ENCODE measurements around the gene ADAM12. TPM values are rescaled to one million over a fixed set of nuclear protein-coding genes. Genes with fewer than 3 reads are reported as not detected.

Gene ADAM12
- total RNA-seq, 1 donor from 2014 or later = 100 TPM

DNA sequence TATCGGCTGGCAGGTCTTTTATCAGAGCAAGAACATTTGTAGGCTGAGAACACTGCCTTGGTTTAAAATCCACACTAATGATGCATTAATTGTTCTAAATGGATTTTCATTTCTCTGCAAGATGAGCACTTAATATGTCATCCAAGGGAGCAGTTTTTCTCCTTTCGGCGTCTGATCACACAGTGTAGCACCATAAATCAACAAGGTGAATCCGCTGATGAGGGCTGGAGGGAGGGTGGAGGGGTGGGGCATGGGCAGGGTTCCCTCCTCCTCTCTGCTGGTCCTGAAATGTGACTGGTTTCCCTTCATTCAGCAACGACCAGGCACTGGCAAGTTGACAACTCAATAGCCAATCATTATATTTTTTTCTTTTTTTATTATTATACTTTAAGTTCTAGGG, 45.6 kb downstream of the ADAM12 start:
- Mint-ChIP-seq H3K4me3 (ENCODE audit: unreplicated experiment) (no peak overlapping the region), H3K27ac (ENCODE audit: unreplicated experiment) (no peak overlapping the region), H3K27me3 (ENCODE audit: low read depth, unreplicated experiment) (no peaks in the 10 kb centered on the region), H3K9me3 (ENCODE audit: unreplicated experiment) (peaks cover 11% of the 10 kb centered on the region), H3K4me1 (ENCODE audit: low read depth, unreplicated experiment) (peaks cover 1% of the 10 kb centered on the region), H3K36me3 (ENCODE audit: low read depth, unreplicated experiment) (peaks cover 27% of the 10 kb centered on the region)
- Histone ChIP-seq H3K4me3 (ENCODE audit: insufficient read depth, low read depth, low read length) (no peak overlapping the region), H3K27ac (ENCODE audit: low read depth, low read length) (no peak overlapping the region), H4K20me1 (ENCODE audit: insufficient read depth, low read length) (peaks cover 41% of the 10 kb centered on the region), H2AFZ (ENCODE audit: low read depth, low read length) (no peak overlapping the region), H3K4me1 (ENCODE audit: insufficient read depth, low read length) (no peaks in the 10 kb centered on the region), H3K4me2 (ENCODE audit: low read length) (no peak overlapping the region), H3K9me3 (ENCODE audit: insufficient read depth, low read depth, low read length) (no peaks in the 10 kb centered on the region), H3K79me2 (ENCODE audit: insufficient read depth, low read length) (peaks cover 45% of the 10 kb centered on the region), H3K36me3 (ENCODE audit: insufficient read depth, low read length) (no peaks in the 10 kb centered on the region), H3K27me3 (ENCODE audit: insufficient read depth, low read length) (no peaks in the 10 kb centered on the region), H3K9ac (ENCODE audit: low read length) (no peak overlapping the region)
- FAIRE-seq = no peak
- DNase-seq (ENCODE audit: low read depth) = no peak
- TF ChIP-seq, protein P1, sequence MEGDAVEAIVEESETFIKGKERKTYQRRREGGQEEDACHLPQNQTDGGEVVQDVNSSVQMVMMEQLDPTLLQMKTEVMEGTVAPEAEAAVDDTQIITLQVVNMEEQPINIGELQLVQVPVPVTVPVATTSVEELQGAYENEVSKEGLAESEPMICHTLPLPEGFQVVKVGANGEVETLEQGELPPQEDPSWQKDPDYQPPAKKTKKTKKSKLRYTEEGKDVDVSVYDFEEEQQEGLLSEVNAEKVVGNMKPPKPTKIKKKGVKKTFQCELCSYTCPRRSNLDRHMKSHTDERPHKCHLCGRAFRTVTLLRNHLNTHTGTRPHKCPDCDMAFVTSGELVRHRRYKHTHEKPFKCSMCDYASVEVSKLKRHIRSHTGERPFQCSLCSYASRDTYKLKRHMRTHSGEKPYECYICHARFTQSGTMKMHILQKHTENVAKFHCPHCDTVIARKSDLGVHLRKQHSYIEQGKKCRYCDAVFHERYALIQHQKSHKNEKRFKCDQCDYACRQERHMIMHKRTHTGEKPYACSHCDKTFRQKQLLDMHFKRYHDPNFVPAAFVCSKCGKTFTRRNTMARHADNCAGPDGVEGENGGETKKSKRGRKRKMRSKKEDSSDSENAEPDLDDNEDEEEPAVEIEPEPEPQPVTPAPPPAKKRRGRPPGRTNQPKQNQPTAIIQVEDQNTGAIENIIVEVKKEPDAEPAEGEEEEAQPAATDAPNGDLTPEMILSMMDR (IDR thresholded peaks at IDR 0.05; ENCODE audit: insufficient read depth, low read depth, low read length) = no peak
- no peak for TF ChIP-seq EZH2 (IDR thresholded peaks at IDR 0.05; ENCODE audit: insufficient read depth, low read length)

DNA sequence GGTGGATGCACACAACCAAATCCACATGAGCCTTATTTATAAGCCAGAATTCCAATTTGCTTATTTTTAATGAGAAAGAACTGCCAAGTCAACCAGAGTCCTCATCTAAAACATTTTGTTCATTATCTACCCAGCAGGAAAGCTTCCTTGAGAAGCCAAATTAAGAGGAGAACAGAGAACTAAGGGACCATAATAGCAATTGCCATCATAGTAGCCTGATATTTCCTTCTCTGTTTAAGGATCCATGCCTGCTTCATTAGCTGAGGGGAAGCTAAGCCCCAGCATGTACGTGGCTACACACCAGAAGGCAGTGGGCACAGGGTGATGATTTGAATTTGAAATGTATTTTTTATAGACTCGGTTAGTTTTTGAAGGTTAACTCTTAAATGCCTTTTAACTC, 46.8 kb downstream of the ADAM12 start:
- Mint-ChIP-seq H3K4me1 (ENCODE audit: low read depth, unreplicated experiment) (no peaks in the 10 kb centered on the region), H3K27ac (ENCODE audit: unreplicated experiment) (no peak overlapping the region), H3K4me3 (ENCODE audit: unreplicated experiment) (no peak overlapping the region), H3K9me3 (ENCODE audit: unreplicated experiment) (peaks cover 4% of the 10 kb centered on the region), H3K36me3 (ENCODE audit: low read depth, unreplicated experiment) (peaks cover 17% of the 10 kb centered on the region), H3K27me3 (ENCODE audit: low read depth, unreplicated experiment) (no peaks in the 10 kb centered on the region)
- FAIRE-seq (no peak), DNase-seq (ENCODE audit: low read depth) (no peak)
- H3K4me2 ChIP-seq (ENCODE audit: low read length) = no peak overlapping the region
- TF ChIP-seq, protein P1 (IDR thresholded peaks at IDR 0.05; ENCODE audit: insufficient read depth, low read depth, low read length) = no peak
- TF ChIP-seq EZH2 (IDR thresholded peaks at IDR 0.05; ENCODE audit: insufficient read depth, low read length) = no peak
- no peak overlapping the region for H2AFZ ChIP-seq (ENCODE audit: low read depth, low read length)
- no peaks in the 10 kb centered on the region for H3K36me3 ChIP-seq (ENCODE audit: insufficient read depth, low read length)
- peaks cover 55% of the 10 kb centered on the region for H3K79me2 ChIP-seq (ENCODE audit: insufficient read depth, low read length)
- no peak overlapping the region for H3K4me3 ChIP-seq (ENCODE audit: insufficient read depth, low read depth, low read length)
- no peak overlapping the region for H3K9ac ChIP-seq (ENCODE audit: low read length)
- peaks cover 52% of the 10 kb centered on the region for H4K20me1 ChIP-seq (ENCODE audit: insufficient read depth, low read length)
- H3K27me3 ChIP-seq (ENCODE audit: insufficient read depth, low read length) = no peaks in the 10 kb centered on the region
- no peaks in the 10 kb centered on the region for H3K9me3 ChIP-seq (ENCODE audit: insufficient read depth, low read depth, low read length)
- no peak overlapping the region for H3K27ac ChIP-seq (ENCODE audit: low read depth, low read length)
- H3K4me1 ChIP-seq (ENCODE audit: insufficient read depth, low read length) = peaks cover 10% of the 10 kb centered on the region

DNA sequence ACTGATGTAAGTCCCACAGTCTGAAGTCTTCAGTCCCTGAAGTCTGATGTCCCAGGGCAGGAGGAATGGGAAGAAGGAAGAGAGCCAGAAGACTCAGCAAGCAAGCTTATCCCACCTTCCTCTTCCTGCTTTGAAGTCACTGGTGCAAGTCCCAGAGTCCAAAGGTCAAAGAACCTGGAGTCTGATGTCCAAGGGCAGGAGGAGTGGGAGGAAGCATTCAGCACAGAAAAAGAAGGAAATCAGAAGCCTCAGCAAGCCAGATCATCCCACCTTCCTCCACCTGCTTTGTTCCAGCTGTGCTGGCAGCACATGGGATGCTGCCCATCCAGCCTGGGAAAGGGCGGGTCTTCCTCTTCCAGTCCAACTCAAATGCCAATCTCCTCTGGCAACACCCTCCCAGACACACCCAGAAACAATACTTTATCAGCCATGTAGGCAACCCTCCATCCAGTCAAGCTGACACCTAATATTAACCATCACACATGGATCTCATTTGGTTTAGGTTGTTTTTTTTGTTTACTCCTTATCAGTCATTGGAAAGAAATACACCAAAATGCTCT, 50.9 kb downstream of the ADAM12 start:
- no peak for FAIRE-seq
- Mint-ChIP-seq H3K9me3 (ENCODE audit: unreplicated experiment) (peaks cover 3% of the 10 kb centered on the region), H3K36me3 (ENCODE audit: low read depth, unreplicated experiment) (peaks cover 13% of the 10 kb centered on the region), H3K27me3 (ENCODE audit: low read depth, unreplicated experiment) (no peaks in the 10 kb centered on the region), H3K4me3 (ENCODE audit: unreplicated experiment) (no peak overlapping the region), H3K4me1 (ENCODE audit: low read depth, unreplicated experiment) (peaks cover 13% of the 10 kb centered on the region), H3K27ac (ENCODE audit: unreplicated experiment) (no peak overlapping the region)
- no peaks in the 10 kb centered on the region for H3K9me3 ChIP-seq (ENCODE audit: insufficient read depth, low read depth, low read length)
- H3K4me3 ChIP-seq (ENCODE audit: insufficient read depth, low read depth, low read length) = no peak overlapping the region
- H4K20me1 ChIP-seq (ENCODE audit: insufficient read depth, low read length) = peaks cover 80% of the 10 kb centered on the region
- H3K4me1 ChIP-seq (ENCODE audit: insufficient read depth, low read length) = peaks cover 17% of the 10 kb centered on the region
- H3K4me2 ChIP-seq (ENCODE audit: low read length) = peak overlapping the region; percentile 7
- no peak for DNase-seq (ENCODE audit: low read depth)
- H3K27me3 ChIP-seq (ENCODE audit: insufficient read depth, low read length) = no peaks in the 10 kb centered on the region
- H3K36me3 ChIP-seq (ENCODE audit: insufficient read depth, low read length) = peaks cover 8% of the 10 kb centered on the region
- H3K79me2 ChIP-seq (ENCODE audit: insufficient read depth, low read length) = peaks cover 89% of the 10 kb centered on the region
- H3K9ac ChIP-seq (ENCODE audit: low read length) = peak overlapping the region; percentile 62
- peak overlapping the region; percentile 83 for H3K27ac ChIP-seq (ENCODE audit: low read depth, low read length)
- TF ChIP-seq EZH2 (IDR thresholded peaks at IDR 0.05; ENCODE audit: insufficient read depth, low read length) = no peak
- TF ChIP-seq, protein P1 (IDR thresholded peaks at IDR 0.05; ENCODE audit: insufficient read depth, low read depth, low read length) = no peak
- H2AFZ ChIP-seq (ENCODE audit: low read depth, low read length) = no peak overlapping the region

Data from astrocyte (in vitro differentiated cells and primary cell).